GM19035 (cell line): Measurements from ENCODE around the gene ATP6V1F.

Experiments
- ATAC-seq: cut with Tn5 transposase; IDR thresholded peaks from one replicate; pipeline ENCODE4 v1.9.1; 2021; ENCODE audit not compliant: unreplicated experiment

The ATP6V1F gene

GRCh38 chr7:128847721-128848211, 14.9 kb upstream of the ATP6V1F start:
- ATAC-seq: no peak

GRCh38 chr7:128848289-128849155, 14.1 kb upstream of the ATP6V1F start:
- ATAC-seq: no peak

- ATAC-seq: no peak
Observed at GRCh38 chr7:128849156-128849515, 13.5 kb upstream of the ATP6V1F start.

GRCh38 chr7:128849804-128850490, 12.7 kb upstream of the ATP6V1F start:
- no peak for ATAC-seq

GRCh38 chr7:128852537-128853254, 10.0 kb upstream of the ATP6V1F start:
- ATAC-seq: no peak

GRCh38 chr7:128853799-128854198, 8.9 kb upstream of the ATP6V1F start:
- ATAC-seq: no peak

- ATAC-seq: no peak
Observed at GRCh38 chr7:128854396-128854795, 8.3 kb upstream of the ATP6V1F start.

GRCh38 chr7:128855559-128855958, 7.1 kb upstream of the ATP6V1F start:
- ATAC-seq: no peak

- no peak for ATAC-seq
Observed at GRCh38 chr7:128856001-128856718, 6.5 kb upstream of the ATP6V1F start.

- ATAC-seq: no peak
Observed at GRCh38 chr7:128858380-128859231, 4.0 kb upstream of the ATP6V1F start.

- ATAC-seq: no peak
Observed at GRCh38 chr7:128859232-128860157, 3.2 kb upstream of the ATP6V1F start.

- ATAC-seq: no peak
Observed at GRCh38 chr7:128860158-128861073, 2.2 kb upstream of the ATP6V1F start.

GRCh38 chr7:128861957-128862570, 592 bp upstream of the ATP6V1F start:
- no peak for ATAC-seq

GRCh38 chr7:128863433-128863989, 855 bp downstream of the ATP6V1F start:
- ATAC-seq: no peak

GRCh38 chr7:128865303-128865702, 2.6 kb downstream of the ATP6V1F start:
- ATAC-seq: no peak

GRCh38 chr7:128865996-128866877, 3.6 kb downstream of the ATP6V1F start:
- no peak for ATAC-seq
